ENCODE results near the gene RIMBP2.

DNA sequence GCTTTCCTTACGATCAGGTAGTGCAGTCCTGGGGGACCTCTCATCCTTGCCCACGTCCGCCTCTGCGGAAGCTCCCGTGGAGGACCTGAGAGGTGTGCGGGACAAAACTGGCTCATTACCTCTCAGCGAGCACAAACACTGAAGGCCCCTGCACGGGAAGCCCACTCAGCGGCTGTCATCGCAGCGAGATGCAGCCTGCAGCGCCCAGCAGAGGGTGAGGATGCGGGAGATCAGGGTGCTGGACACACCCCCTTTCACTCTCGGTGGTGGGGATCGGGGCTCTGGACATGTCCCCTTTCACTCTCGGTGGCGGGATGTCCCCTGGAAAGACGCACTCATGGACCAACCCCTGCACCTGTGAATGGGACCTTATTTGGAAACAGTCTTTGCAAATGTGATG lies 266.8 kb downstream of the RIMBP2 start:
- no peak for TF ChIP-seq POLR2A (IDR thresholded peaks at IDR 0.05)
- TF ChIP-seq, protein P1, sequence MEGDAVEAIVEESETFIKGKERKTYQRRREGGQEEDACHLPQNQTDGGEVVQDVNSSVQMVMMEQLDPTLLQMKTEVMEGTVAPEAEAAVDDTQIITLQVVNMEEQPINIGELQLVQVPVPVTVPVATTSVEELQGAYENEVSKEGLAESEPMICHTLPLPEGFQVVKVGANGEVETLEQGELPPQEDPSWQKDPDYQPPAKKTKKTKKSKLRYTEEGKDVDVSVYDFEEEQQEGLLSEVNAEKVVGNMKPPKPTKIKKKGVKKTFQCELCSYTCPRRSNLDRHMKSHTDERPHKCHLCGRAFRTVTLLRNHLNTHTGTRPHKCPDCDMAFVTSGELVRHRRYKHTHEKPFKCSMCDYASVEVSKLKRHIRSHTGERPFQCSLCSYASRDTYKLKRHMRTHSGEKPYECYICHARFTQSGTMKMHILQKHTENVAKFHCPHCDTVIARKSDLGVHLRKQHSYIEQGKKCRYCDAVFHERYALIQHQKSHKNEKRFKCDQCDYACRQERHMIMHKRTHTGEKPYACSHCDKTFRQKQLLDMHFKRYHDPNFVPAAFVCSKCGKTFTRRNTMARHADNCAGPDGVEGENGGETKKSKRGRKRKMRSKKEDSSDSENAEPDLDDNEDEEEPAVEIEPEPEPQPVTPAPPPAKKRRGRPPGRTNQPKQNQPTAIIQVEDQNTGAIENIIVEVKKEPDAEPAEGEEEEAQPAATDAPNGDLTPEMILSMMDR (IDR thresholded peaks at IDR 0.05) = no peak
